GM12892 (cell line): ENCODE results near the gene FAM24B. TPM values are rescaled to one million over a fixed set of nuclear protein-coding genes. Genes with fewer than 3 reads are reported as not detected.
A peak's percentile ranks its signal among the peaks of the same experiment; 100 is the strongest.
"Not testable (repeated sequence)": the region's sequence is repeated elsewhere in the genome, so short reads cannot be mapped to it uniquely, and the experiment has no call there.

ENCODE experiments used
- DNase-seq: peaks from one replicate; pipeline ENCODE4 v3.0.0; 2011; ENCODE audit not compliant: insufficient read length
- FAIRE-seq: peaks from 2 replicates; lab custom pipeline; 2011; peaks lifted over from hg19 to GRCh38; lab: Jason Lieb, UNC
- POLR2A ChIP-seq: IDR thresholded peaks from 2 replicates; pipeline ENCODE4 v1.6.1; 2011; ENCODE audit warnings: low read depth, low read length, control low read depth
- POLR2AphosphoS5 ChIP-seq: IDR thresholded peaks from 2 replicates; pipeline ENCODE4 v1.6.1; 2011; ENCODE audit warnings: low read depth, low read length, control low read depth
- TAF1 ChIP-seq: IDR thresholded peaks from 2 replicates; pipeline ENCODE4 v1.6.1; 2011; ENCODE audit warnings: low read depth, mild to moderate bottlenecking, control low read depth, low read length, borderline replicate concordance
- polyA plus RNA-seq: library from polyadenylated mRNA; unstranded; fragments of >200 nt; gene quantifications from one replicate; pipeline ENCODE4 v1.2.1, GENCODE V29; 2012; ENCODE audit warnings: missing spikeins, inconsistent platforms; ENCODE audit not compliant: missing spikeins

Gene FAM24B, protein sequence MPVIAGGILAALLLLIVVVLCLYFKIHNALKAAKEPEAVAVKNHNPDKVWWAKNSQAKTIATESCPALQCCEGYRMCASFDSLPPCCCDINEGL
- 8.2 TPM for polyA plus RNA-seq

DNA sequence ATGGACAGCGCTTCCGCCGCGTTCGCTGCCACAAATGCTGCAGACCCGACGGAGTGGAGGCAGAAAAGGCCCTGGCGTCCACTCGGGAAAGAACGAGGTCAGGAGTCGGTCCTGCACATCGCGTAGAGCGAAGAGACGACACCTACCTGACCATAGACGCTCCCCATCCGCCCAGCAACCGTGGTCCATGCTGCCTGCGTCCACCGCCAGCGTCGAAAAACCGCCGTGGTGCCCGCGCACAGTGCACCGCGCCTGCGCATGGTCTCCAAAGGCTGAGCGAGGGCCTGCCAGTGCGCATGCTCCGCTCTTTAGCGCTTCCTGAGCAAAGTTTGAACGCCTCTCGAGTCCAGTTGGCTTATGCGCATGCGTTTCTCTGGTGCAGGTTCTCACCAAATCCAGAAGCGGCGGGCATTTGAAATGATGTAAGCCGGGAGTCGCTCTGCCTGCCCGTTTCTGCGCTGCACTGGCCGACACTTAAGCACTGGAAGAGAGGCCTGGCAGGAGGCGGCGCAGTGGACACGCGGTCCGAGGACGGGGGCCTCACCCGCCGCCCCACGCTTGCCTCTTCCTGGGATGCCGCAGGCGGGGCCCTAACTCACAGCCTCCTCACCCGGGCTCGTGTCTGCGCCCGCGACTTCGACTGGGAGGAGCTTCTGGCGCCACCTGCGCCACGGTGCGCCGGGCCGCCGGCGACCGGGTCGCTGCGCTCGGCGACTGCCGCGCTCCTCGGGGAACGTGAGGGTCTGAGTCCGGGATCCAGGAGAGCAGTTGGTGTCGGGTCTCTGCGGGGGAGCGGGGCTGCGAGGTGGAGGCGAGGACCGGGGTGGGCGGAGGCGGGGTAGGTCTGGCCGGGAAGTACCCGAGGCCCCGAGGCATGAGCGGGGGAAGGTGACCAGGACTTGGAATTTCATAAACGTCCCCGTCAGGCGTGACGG, at the start of gene FAM24B:
TSS of gene FAM24B (minus strand) at position 243 of the 935 bp plus-strand sequence. CDS start 29,066 bp downstream, outside the sequence.
- TF ChIP-seq POLR2AphosphoS5 (peak; percentile 59), TAF1 (no peak), POLR2A (peak; percentile 79; the same call in 1 of the 2 replicates)
- peak; percentile 96 for FAIRE-seq
- peak; percentile 68 for DNase-seq

DNA sequence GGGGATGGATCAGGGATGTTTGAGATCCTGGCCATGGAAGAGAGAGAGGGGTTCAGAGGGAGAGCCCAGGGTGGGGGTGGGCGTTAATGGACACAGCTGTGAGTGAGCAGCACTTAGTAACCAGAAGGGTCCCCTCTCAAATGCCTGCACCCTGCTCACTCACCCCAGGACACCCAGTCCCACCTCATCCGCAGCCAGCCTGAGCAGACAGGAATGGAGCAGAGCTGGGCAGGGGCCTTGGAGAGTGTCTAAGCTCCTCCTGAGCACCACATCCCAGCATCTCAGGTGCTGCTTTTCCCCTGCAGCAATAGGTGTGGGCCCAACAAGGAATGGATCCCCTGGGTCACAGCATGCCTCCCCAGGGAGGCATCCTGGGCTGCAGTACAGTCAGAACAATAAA, 36.3 kb upstream of the FAM24B start:
- TF ChIP-seq POLR2AphosphoS5 (no peak), POLR2A (no peak), TAF1 (no peak)
- FAIRE-seq (no peak), DNase-seq (no peak)

DNA sequence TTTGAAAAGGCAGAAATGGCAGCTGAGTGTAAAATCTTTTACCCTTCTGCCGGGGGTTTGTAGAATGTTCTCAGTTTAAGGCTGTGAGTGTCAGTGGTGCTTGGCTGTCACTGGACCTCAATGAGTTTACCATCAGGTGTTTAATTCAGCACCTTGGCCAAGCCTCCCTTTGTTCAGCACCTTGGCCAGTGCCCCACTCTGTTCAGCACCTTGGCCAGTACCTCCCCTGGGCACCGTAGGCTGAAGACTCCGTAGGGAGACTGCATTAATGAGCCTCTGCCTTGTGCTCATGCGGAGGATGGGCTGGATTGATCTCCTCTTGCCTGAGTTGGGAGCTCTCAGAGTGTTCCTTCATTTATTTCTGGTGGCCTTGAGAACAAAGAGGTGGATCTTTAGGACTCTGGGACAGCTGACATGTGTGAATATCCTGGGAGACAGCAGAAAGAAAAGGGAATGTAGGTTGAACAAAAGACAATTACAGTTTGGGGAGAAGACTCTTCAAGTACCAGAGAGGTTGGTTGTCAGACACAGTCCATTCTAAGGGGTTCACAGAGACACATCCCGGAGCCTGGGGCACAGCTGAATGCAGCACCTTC, 32.6 kb upstream of the FAM24B start:
- no peak for FAIRE-seq
- TF ChIP-seq POLR2A (no peak), TAF1 (no peak), POLR2AphosphoS5 (no peak)
- DNase-seq: peak; percentile 6

DNA sequence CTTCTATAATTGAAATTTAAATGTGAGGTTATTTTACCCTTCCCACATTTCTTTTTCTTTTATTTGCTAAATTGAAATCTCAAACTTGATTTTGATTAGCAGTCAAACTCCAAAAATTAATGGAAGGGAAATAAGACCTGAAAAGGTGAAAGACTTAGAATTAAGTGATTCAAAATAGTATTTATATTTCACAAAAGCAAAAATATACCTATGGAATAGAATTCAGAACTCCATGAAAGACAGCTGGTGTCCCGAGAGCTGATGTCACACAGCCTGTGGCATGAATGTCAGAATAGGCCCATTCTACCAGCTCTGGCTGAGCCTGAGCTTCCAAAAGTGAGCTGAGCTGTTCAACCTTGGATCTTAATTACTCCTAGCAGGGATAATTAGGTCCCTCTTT, 30.9 kb upstream of the FAM24B start, which contains the start of gene FAM24A:
TSS of gene FAM24A (plus strand) at position 301 of the 400 bp plus-strand sequence. CDS start 1,025 bp downstream, outside the sequence.
- FAIRE-seq: no peak
- TF ChIP-seq POLR2AphosphoS5 (no peak), POLR2A (no peak), TAF1 (no peak)

DNA sequence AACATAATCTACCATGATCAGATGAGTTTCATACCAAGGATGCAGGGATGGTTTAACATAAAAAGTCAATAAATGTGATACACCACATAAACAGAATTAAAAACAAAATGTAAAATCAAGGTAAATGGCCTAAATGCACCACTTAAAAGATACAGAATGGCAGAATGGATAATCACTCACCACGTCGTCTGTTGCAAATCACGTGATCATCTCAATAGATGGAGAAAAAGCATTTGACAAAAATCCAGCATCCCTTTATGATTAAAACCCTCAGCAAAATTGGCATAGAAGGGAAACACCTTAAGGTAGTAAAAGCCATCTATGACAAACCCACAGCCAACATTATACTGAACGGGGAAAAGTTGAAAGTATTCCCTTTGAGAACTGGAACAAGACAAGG, 24.5 kb upstream of the FAM24B start:
- FAIRE-seq, DNase-seq: not testable (repeated sequence)

More for the DNA sequence above, 30.9 kb upstream of the FAM24B start, which contains the start of gene FAM24A:
- DNase-seq: no peak

DNA sequence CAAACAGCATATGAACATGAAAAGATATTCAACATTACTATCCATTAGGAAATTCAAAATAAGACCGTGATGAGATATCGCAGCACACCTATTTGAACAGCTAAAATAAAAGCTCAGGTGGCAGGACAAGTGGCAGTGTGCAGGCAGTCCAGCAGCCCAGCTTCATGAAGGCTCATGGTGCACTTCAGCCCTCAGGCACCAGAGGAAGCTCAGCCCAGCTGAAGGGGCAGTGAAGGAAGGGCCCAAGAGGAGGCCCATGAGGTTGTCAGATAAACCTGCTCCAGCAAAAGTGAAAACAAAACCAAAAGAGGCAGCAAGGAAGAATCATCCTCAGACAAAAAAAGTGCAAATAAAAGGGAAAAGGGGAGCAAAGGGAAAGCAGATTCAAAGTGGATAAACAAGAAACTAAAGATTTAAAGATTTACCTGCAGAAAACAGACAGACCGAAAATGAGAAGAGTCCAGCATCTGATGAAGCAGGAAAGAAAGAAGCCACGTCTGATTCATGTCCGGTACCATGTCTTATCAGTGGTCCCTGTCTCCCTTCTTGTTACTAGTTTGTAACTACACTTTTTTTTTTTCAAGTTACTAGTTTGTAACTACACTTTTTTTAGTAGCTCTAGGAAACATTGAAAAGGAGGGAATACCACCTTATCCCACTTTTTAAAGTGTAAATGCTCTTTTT, 15.0 kb upstream of the FAM24B start:
- FAIRE-seq (no peak), DNase-seq (no peak)
- TF ChIP-seq POLR2A: no peak
- no peak for TF ChIP-seq TAF1
- TF ChIP-seq POLR2AphosphoS5: no peak

DNA sequence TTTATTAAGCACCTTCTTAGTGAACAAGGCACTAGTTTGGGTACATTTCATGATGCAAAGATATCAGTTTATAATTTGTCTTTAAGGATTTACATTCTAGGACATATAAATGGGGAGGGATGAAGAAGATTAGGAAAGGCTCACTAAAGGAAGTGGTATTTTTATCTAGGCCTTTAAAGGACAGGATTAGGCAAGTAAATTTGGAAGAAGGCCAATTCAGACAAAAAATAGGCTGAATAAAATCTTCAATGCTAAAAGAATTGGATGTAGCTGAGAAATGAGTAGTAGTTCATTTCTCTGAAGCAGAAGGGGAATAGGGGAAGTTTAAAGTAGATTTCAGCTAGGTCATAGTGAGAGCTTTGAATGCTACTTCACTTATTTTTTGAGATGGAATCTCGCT, 4.8 kb upstream of the FAM24B start:
- no peak for TF ChIP-seq POLR2A
- TF ChIP-seq TAF1: no peak
- TF ChIP-seq POLR2AphosphoS5: no peak
- no peak for DNase-seq
- FAIRE-seq: no peak

DNA sequence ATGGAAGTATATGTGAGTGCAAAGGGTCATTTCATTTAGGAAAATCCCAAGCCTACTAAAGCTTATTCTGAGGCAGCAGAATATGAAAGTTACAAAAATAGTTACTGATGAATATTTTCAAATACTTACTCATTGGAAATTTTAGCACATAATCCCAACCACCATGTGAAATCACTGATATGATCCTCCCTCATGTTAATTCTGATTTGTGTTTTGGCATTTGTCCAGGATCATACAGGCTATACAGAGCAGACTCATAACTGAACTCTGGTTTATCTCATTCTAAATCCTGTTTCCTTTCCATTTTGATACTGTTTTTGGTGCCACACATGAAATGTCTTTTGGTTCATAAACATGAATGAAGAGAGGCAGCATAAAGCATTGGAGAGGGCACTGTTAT, 3.4 kb upstream of the FAM24B start:
- FAIRE-seq (no peak), DNase-seq (no peak)
- TF ChIP-seq POLR2AphosphoS5: no peak
- TF ChIP-seq POLR2A: no peak
- TF ChIP-seq TAF1: no peak

DNA sequence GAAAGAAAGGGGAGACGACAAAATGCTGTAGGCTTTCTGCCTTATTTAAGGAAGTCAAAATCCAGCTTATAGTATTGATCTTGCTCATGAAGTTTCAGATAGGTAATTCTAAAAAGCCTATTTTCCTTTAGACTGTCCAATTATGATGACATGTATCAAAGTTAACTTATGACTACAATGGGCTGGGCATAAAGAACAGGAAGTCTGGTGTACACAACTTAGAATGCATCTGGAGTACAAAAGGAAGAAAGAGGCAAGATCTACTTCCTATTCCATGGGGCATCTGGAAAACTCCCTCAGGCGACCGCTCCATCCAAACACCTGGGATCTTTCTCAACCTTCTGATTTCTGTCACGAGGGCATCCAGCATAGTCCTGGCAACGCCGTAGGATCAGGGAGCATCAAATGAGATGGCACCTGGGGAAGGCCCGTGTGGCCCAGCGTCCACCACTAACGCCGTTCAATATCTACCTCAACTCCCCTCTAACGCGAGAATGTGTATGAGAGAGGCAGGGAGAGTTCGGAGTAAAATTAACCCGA, 512 bp downstream of the FAM24B start:
- no peak for FAIRE-seq
- DNase-seq: no peak
- no peak for TF ChIP-seq TAF1
- no peak for TF ChIP-seq POLR2A
- no peak for TF ChIP-seq POLR2AphosphoS5

DNA sequence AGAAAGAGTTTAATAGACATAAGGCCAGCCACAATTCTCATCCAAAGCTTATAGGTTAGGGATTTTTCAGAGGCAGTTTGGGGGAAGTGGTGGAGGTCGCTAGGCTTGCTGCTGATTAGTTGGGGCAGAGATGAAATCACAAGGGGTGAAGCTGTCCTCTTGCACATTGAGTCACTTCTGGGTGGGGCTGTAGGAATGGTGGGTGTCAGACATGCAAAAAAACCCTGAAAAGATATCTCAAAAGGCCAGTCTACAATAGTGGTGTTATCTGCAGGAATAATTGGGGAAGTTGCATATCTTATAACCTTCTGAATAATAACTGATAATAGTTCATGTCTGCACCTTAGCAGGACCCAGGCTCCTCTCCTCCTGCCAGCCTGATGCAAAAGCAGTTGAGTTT, 2.1 kb downstream of the FAM24B start:
- DNase-seq: no peak
- TF ChIP-seq TAF1: no peak
- no peak for TF ChIP-seq POLR2A
- TF ChIP-seq POLR2AphosphoS5: no peak
- no peak for FAIRE-seq

DNA sequence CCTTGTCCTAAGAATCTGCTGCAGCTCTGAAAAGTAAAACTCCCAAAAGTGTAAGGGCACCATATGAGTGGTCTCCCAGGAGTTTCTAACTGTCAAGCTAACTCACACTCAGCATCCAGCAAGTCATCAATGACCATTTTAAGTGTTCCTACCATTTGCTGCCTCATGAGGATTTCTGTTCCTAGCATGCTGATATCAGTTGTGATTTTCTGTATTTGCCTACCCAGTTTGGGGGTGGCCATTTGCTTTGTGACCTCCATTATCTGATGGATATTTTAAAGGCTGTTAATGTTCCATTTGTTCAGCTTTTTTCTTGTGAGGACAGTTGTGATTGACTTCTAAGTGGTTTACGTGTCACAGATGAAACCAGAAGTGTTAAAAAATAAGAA, 2.9 kb downstream of the FAM24B start:
- DNase-seq: no peak
- TF ChIP-seq TAF1: no peak
- no peak for TF ChIP-seq POLR2A
- no peak for TF ChIP-seq POLR2AphosphoS5
- FAIRE-seq: no peak
